ENCODE results near the gene ZNF618. TPM values are rescaled to one million over a fixed set of nuclear protein-coding genes. Genes with fewer than 3 reads are reported as not detected.

Gene ZNF618
- not detected for polyA plus RNA-seq (2012; ENCODE audit: missing spikeins)

- FAIRE-seq: no peak
- DNase-seq (ENCODE audit: insufficient read length): peak; percentile 46
- no peak for TF ChIP-seq POLR2A (IDR thresholded peaks at IDR 0.05; ENCODE audit: low read depth, low read length)
- no peak for TF ChIP-seq TAF1 (IDR thresholded peaks at IDR 0.05; ENCODE audit: borderline replicate concordance, low read depth, low read length)
- TF ChIP-seq POLR2AphosphoS5 (IDR thresholded peaks at IDR 0.05; ENCODE audit: low read depth, low read length): no peak
These were observed at the start of gene ZNF618 for GRCh38 chr9:113876151-113876992. Gene ZNF618, plus strand, starts transcription at chr9:113876309. Its CDS starts 72 bp downstream, at chr9:113876381.

GRCh38 chr9:113828221-113828620, 47.9 kb upstream of the ZNF618 start:
- no peak for DNase-seq (ENCODE audit: insufficient read length)
- TF ChIP-seq TAF1 (IDR thresholded peaks at IDR 0.05; ENCODE audit: borderline replicate concordance, low read depth, low read length) (no peak), POLR2A (IDR thresholded peaks at IDR 0.05; ENCODE audit: low read depth, low read length) (no peak)
- FAIRE-seq: no peak

GRCh38 chr9:113837334-113837733, 38.8 kb upstream of the ZNF618 start:
- FAIRE-seq (no peak), DNase-seq (ENCODE audit: insufficient read length) (no peak)
- no peak for TF ChIP-seq TAF1 (IDR thresholded peaks at IDR 0.05; ENCODE audit: borderline replicate concordance, low read depth, low read length)
- no peak for TF ChIP-seq POLR2AphosphoS5 (IDR thresholded peaks at IDR 0.05; ENCODE audit: low read depth, low read length)
- no peak for TF ChIP-seq POLR2A (IDR thresholded peaks at IDR 0.05; ENCODE audit: low read depth, low read length)

- DNase-seq (ENCODE audit: insufficient read length): no peak
- no peak for FAIRE-seq
- TF ChIP-seq POLR2AphosphoS5 (IDR thresholded peaks at IDR 0.05; ENCODE audit: low read depth, low read length) (no peak), POLR2A (IDR thresholded peaks at IDR 0.05; ENCODE audit: low read depth, low read length) (no peak), TAF1 (IDR thresholded peaks at IDR 0.05; ENCODE audit: borderline replicate concordance, low read depth, low read length) (no peak)
These were observed 34.0 kb upstream of the ZNF618 start for GRCh38 chr9:113842086-113842485.

- DNase-seq (ENCODE audit: insufficient read length): no peak
- TF ChIP-seq POLR2AphosphoS5 (IDR thresholded peaks at IDR 0.05; ENCODE audit: low read depth, low read length) (no peak), TAF1 (IDR thresholded peaks at IDR 0.05; ENCODE audit: borderline replicate concordance, low read depth, low read length) (no peak), POLR2A (IDR thresholded peaks at IDR 0.05; ENCODE audit: low read depth, low read length) (no peak)
- no peak for FAIRE-seq
These were observed 31.6 kb upstream of the ZNF618 start for GRCh38 chr9:113844466-113844865.

- FAIRE-seq (no peak), DNase-seq (ENCODE audit: insufficient read length) (no peak)
- TF ChIP-seq POLR2A (IDR thresholded peaks at IDR 0.05; ENCODE audit: low read depth, low read length) (no peak), POLR2AphosphoS5 (IDR thresholded peaks at IDR 0.05; ENCODE audit: low read depth, low read length) (no peak), TAF1 (IDR thresholded peaks at IDR 0.05; ENCODE audit: borderline replicate concordance, low read depth, low read length) (no peak)
These were observed 24.8 kb upstream of the ZNF618 start for GRCh38 chr9:113851359-113851758.

GRCh38 chr9:113851873-113852272, 24.2 kb upstream of the ZNF618 start:
- DNase-seq (ENCODE audit: insufficient read length): no peak
- no peak for TF ChIP-seq TAF1 (IDR thresholded peaks at IDR 0.05; ENCODE audit: borderline replicate concordance, low read depth, low read length)
- no peak for TF ChIP-seq POLR2A (IDR thresholded peaks at IDR 0.05; ENCODE audit: low read depth, low read length)
- TF ChIP-seq POLR2AphosphoS5 (IDR thresholded peaks at IDR 0.05; ENCODE audit: low read depth, low read length): no peak
- no peak for FAIRE-seq

- DNase-seq (ENCODE audit: insufficient read length) (no peak), FAIRE-seq (no peak)
- TF ChIP-seq POLR2A (IDR thresholded peaks at IDR 0.05; ENCODE audit: low read depth, low read length) (no peak), TAF1 (IDR thresholded peaks at IDR 0.05; ENCODE audit: borderline replicate concordance, low read depth, low read length) (no peak), POLR2AphosphoS5 (IDR thresholded peaks at IDR 0.05; ENCODE audit: low read depth, low read length) (no peak)
These were observed 22.8 kb upstream of the ZNF618 start for GRCh38 chr9:113853333-113853732.

- FAIRE-seq (no peak), DNase-seq (ENCODE audit: insufficient read length) (no peak)
- TF ChIP-seq TAF1 (IDR thresholded peaks at IDR 0.05; ENCODE audit: borderline replicate concordance, low read depth, low read length): no peak
- TF ChIP-seq POLR2AphosphoS5 (IDR thresholded peaks at IDR 0.05; ENCODE audit: low read depth, low read length): no peak
- TF ChIP-seq POLR2A (IDR thresholded peaks at IDR 0.05; ENCODE audit: low read depth, low read length): no peak
These were observed 21.8 kb upstream of the ZNF618 start for GRCh38 chr9:113854310-113854709.

- FAIRE-seq: no peak
- no peak for DNase-seq (ENCODE audit: insufficient read length)
- TF ChIP-seq POLR2AphosphoS5 (IDR thresholded peaks at IDR 0.05; ENCODE audit: low read depth, low read length) (no peak), POLR2A (IDR thresholded peaks at IDR 0.05; ENCODE audit: low read depth, low read length) (no peak), TAF1 (IDR thresholded peaks at IDR 0.05; ENCODE audit: borderline replicate concordance, low read depth, low read length) (no peak)
These were observed 18.2 kb upstream of the ZNF618 start for GRCh38 chr9:113857875-113858274.

GRCh38 chr9:113858282-113858681, 17.8 kb upstream of the ZNF618 start:
- DNase-seq (ENCODE audit: insufficient read length): no peak
- TF ChIP-seq POLR2A (IDR thresholded peaks at IDR 0.05; ENCODE audit: low read depth, low read length): no peak
- TF ChIP-seq POLR2AphosphoS5 (IDR thresholded peaks at IDR 0.05; ENCODE audit: low read depth, low read length): no peak
- TF ChIP-seq TAF1 (IDR thresholded peaks at IDR 0.05; ENCODE audit: borderline replicate concordance, low read depth, low read length): no peak
- FAIRE-seq: no peak

- FAIRE-seq: no peak
- DNase-seq (ENCODE audit: insufficient read length): no peak
These were observed 12.8 kb upstream of the ZNF618 start for GRCh38 chr9:113863345-113863744.

More at GRCh38 chr9:113863345-113863744, 12.8 kb upstream of the ZNF618 start:
- TF ChIP-seq POLR2A (IDR thresholded peaks at IDR 0.05; ENCODE audit: low read depth, low read length) (no peak), TAF1 (IDR thresholded peaks at IDR 0.05; ENCODE audit: borderline replicate concordance, low read depth, low read length) (no peak), POLR2AphosphoS5 (IDR thresholded peaks at IDR 0.05; ENCODE audit: low read depth, low read length) (no peak)

Measured in GM12892 (cell line).